Measurements from ENCODE around the gene SUPT4H1.

DNA sequence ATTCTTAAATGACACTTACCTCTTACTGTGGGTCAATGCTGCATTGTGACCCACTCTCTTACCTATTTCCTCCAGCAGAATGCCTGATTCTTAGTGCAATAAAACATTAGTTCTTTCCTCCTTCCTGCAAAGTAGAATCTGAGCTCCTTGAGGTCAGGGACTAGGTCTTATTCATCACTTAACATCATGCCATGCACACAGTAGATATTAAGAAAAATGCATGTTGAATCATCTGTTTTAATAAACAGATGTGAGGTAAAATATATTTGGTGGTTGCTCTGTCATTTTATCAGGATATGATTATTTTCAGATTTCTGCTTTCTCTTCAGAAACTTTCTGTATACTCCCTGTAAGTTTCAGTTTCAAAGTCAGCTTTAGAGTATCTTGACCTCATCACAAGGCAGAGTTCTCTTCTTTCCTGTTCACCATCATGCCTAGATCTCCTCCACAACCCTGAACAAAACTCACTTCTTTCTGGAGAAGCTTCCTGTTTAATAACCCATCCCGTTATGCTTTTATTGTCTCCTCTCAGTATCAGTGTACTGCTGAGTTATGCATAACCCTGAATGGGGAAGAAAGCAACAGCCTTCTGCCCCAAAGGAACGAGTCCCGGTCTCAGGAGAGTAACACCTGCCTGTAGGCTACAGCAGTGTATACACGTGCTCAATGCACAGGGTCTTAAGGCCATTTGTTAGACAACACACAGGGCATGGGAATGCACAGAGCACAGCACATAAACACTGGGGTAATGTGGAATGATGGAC lies 30.3 kb upstream of the SUPT4H1 start:
- TF ChIP-seq EZH2 (IDR thresholded peaks at IDR 0.05; ENCODE audit: borderline replicate concordance, insufficient read depth, low read depth, low read length, poor library complexity, severe bottlenecking), result no peak
- TF ChIP-seq, protein P1, sequence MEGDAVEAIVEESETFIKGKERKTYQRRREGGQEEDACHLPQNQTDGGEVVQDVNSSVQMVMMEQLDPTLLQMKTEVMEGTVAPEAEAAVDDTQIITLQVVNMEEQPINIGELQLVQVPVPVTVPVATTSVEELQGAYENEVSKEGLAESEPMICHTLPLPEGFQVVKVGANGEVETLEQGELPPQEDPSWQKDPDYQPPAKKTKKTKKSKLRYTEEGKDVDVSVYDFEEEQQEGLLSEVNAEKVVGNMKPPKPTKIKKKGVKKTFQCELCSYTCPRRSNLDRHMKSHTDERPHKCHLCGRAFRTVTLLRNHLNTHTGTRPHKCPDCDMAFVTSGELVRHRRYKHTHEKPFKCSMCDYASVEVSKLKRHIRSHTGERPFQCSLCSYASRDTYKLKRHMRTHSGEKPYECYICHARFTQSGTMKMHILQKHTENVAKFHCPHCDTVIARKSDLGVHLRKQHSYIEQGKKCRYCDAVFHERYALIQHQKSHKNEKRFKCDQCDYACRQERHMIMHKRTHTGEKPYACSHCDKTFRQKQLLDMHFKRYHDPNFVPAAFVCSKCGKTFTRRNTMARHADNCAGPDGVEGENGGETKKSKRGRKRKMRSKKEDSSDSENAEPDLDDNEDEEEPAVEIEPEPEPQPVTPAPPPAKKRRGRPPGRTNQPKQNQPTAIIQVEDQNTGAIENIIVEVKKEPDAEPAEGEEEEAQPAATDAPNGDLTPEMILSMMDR (IDR thresholded peaks at IDR 0.05), result no peak
